ENCODE data around the gene YY1. TPM values are rescaled to one million over a fixed set of nuclear protein-coding genes. Genes with fewer than 3 reads are reported as not detected.

YY1 gene
- 10 to 100 TPM; 77.9 to 92.6 (median 90.4) TPM for total RNA-seq
- 91.9 TPM for total RNA-seq (2013)

GRCh38 chr14:100238419-100239210 lies at the start of gene YY1:
Gene YY1 (plus strand): TSS chr14:100239144. CDS start chr14:100239245, 101 bp downstream.
- peaks cover 37 to 65% of the 10 kb centered on the region in 2 donors for H3K4me1 Mint-ChIP-seq
- ATAC-seq (peak; percentile 78 to 91 (median 80)), DNase-seq (peak; percentile 99)
- TF ChIP-seq CTCF (IDR thresholded peaks at IDR 0.05), result no peak
- no peaks in the 10 kb centered on the region for H3K9me3 ChIP-seq (ENCODE audit: control insufficient read depth, insufficient read depth, low read length)
- no peaks in the 10 kb centered on the region for H3K27me3 Mint-ChIP-seq (ENCODE audit: low read depth in 2 of 2)
- no peaks in the 10 kb centered on the region for H3K36me3 ChIP-seq (ENCODE audit: control insufficient read depth, insufficient read depth, low read length)
- peak within 1 kb of the TSS; percentile 96 for H3K4me3 Mint-ChIP-seq
- H3K4me1 ChIP-seq (ENCODE audit: control insufficient read depth, insufficient read depth, low read length), result peaks cover 29% of the 10 kb centered on the region
- H3K36me3 Mint-ChIP-seq, result no peaks in the 10 kb centered on the region
- H3K27ac Mint-ChIP-seq, result peak within 1 kb of the TSS; percentile 93 to 94
- intact Hi-C loops (cut with micrococcal nuclease), result loop anchor here (1.0 to 5.0 kb wide), 4 partner anchors 24 to 171 kb away; partner anchors contain the start of genes EVL and WDR25
- no peaks in the 10 kb centered on the region for H3K9me3 Mint-ChIP-seq
- H3K27ac ChIP-seq (ENCODE audit: low read length), result peak within 1 kb of the TSS; percentile 91
- WGBS (ENCODE audit: insufficient coverage), result under 1% methylated on average over 101 of the region's 125 CpGs
- H3K4me3 ChIP-seq (ENCODE audit: low read length), result peak within 1 kb of the TSS; percentile 84
- H3K27me3 ChIP-seq (ENCODE audit: control insufficient read depth, insufficient read depth, low read length), result no peaks in the 10 kb centered on the region

- intact Hi-C loops (cut with micrococcal nuclease), result loop anchor here (5.0 kb wide), 1 partner anchor 508 kb away; the partner anchor contains the start of gene CYP46A1
- H3K4me1 Mint-ChIP-seq, result peaks cover 7 to 11% of the 10 kb centered on the region in 2 donors
- Histone ChIP-seq H3K9me3 (ENCODE audit: control insufficient read depth, insufficient read depth, low read length) (no peaks in the 10 kb centered on the region), H3K4me1 (ENCODE audit: control insufficient read depth, insufficient read depth, low read length) (peaks cover 18% of the 10 kb centered on the region), H3K27me3 (ENCODE audit: control insufficient read depth, insufficient read depth, low read length) (no peaks in the 10 kb centered on the region), H3K36me3 (ENCODE audit: control insufficient read depth, insufficient read depth, low read length) (no peaks in the 10 kb centered on the region), H3K27ac (ENCODE audit: low read length) (no peak overlapping the region), H3K4me3 (ENCODE audit: low read length) (no peak overlapping the region)
- H3K36me3 Mint-ChIP-seq, result no peaks in the 10 kb centered on the region
- no peaks in the 10 kb centered on the region for H3K27me3 Mint-ChIP-seq (ENCODE audit: low read depth in 2 of 2)
- DNase-seq (no peak), ATAC-seq (no peak)
- 92% methylated on average over 1 of the region's 1 CpG for WGBS (ENCODE audit: insufficient coverage)
- no peak for TF ChIP-seq CTCF (IDR thresholded peaks at IDR 0.05)
- no peaks in the 10 kb centered on the region for H3K9me3 Mint-ChIP-seq
- no peak overlapping the region for H3K4me3 Mint-ChIP-seq
- H3K27ac Mint-ChIP-seq, result no peak overlapping the region
Observed at GRCh38 chr14:100190126-100190525, 48.8 kb upstream of the YY1 start.

GRCh38 chr14:100191584-100192249 lies 47.2 kb upstream of the YY1 start:
- WGBS (ENCODE audit: insufficient coverage), result 95% methylated on average over 11 of the region's 14 CpGs

More at GRCh38 chr14:100191584-100192249, 47.2 kb upstream of the YY1 start:
- Mint-ChIP-seq H3K36me3 (no peaks in the 10 kb centered on the region), H3K9me3 (no peaks in the 10 kb centered on the region), H3K4me1 (peaks cover 7 to 9% of the 10 kb centered on the region in 2 donors), H3K27me3 (ENCODE audit: low read depth in 2 of 2) (no peaks in the 10 kb centered on the region), H3K4me3 (peak overlapping the region; percentile 2), H3K27ac (peak overlapping the region in 1 of 2 donors; percentile 93)
- intact Hi-C loops (cut with micrococcal nuclease), result loop anchor here (2.0 to 5.0 kb wide), 3 partner anchors 123 to 509 kb away; partner anchors contain the start of gene CYP46A1
- Histone ChIP-seq H3K4me1 (ENCODE audit: control insufficient read depth, insufficient read depth, low read length) (peaks cover 18% of the 10 kb centered on the region), H3K9me3 (ENCODE audit: control insufficient read depth, insufficient read depth, low read length) (no peaks in the 10 kb centered on the region), H3K27ac (ENCODE audit: low read length) (peak overlapping the region; percentile 91), H3K27me3 (ENCODE audit: control insufficient read depth, insufficient read depth, low read length) (no peaks in the 10 kb centered on the region), H3K36me3 (ENCODE audit: control insufficient read depth, insufficient read depth, low read length) (no peaks in the 10 kb centered on the region), H3K4me3 (ENCODE audit: low read length) (no peak overlapping the region)
- TF ChIP-seq CTCF (IDR thresholded peaks at IDR 0.05), result no peak
- no peak for ATAC-seq
- no peak for DNase-seq

Measured in natural killer cell (primary cell).